Measurements from ENCODE around the gene FKBP2.
A peak's percentile ranks its signal among the peaks of the same experiment; 100 is the strongest.

The FKBP2 gene

DNA sequence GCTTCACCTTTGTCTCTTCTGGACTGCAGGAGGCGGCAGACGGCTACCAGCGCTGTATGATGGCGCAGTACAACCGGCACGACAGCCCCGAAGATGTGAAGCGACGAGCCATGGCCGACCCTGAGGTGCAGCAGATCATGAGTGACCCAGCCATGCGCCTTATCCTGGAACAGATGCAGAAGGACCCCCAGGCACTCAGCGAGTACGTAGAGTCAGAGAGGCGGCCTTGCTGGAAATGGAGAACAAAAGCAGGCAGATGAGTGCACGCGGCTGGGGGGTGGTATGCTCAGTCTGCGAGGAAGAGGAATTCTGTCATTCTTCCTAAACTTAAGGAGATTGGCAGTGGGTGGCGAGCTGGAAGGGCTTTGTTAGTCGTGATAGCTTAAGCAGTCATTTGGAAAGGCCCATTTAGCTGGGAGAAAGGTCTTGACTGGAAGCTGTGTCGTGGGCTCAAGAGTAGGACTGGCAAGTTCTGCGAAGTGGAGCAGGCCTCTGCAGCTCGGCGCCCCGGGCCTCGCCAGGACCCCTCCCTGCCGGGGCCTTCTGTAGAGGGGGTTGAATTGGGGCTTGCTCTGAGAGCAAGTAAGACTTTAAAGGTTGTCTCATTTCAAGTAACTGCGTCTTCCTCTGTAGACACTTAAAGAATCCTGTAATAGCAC lies 37.3 kb upstream of the FKBP2 start:
- H3K4me3 ChIP-seq (ENCODE audit: low read depth, low read length) = no peak overlapping the region
- TF ChIP-seq, protein P1, sequence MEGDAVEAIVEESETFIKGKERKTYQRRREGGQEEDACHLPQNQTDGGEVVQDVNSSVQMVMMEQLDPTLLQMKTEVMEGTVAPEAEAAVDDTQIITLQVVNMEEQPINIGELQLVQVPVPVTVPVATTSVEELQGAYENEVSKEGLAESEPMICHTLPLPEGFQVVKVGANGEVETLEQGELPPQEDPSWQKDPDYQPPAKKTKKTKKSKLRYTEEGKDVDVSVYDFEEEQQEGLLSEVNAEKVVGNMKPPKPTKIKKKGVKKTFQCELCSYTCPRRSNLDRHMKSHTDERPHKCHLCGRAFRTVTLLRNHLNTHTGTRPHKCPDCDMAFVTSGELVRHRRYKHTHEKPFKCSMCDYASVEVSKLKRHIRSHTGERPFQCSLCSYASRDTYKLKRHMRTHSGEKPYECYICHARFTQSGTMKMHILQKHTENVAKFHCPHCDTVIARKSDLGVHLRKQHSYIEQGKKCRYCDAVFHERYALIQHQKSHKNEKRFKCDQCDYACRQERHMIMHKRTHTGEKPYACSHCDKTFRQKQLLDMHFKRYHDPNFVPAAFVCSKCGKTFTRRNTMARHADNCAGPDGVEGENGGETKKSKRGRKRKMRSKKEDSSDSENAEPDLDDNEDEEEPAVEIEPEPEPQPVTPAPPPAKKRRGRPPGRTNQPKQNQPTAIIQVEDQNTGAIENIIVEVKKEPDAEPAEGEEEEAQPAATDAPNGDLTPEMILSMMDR (IDR thresholded peaks at IDR 0.05; ENCODE audit: control insufficient read depth, extremely low read depth, insufficient read depth) = no peak

DNA sequence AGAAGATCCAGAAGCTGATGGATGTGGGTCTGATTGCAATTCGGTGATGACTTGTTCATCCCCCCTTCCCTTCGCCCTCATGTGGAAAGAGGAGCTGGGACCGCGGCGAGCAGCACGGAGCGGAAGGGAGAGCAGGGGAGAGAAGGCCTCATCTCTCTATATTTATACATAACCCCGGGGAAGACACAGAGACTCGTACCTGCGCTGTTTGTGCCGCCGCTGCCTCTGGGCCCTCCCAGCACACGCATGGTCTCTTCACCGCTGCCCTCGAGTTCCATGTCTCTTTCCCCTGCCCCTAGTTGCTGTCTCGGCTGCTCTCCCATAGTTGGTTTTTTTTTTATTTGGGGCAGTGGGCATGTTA lies 36.8 kb upstream of the FKBP2 start:
- TF ChIP-seq, protein P1 (IDR thresholded peaks at IDR 0.05; ENCODE audit: control insufficient read depth, extremely low read depth, insufficient read depth) = no peak
- no peak overlapping the region for H3K4me3 ChIP-seq (ENCODE audit: low read depth, low read length)
- no peak for DNase-seq (ENCODE audit: low read depth)

More for the DNA sequence above, 37.3 kb upstream of the FKBP2 start:
- no peak for DNase-seq (ENCODE audit: low read depth)

DNA sequence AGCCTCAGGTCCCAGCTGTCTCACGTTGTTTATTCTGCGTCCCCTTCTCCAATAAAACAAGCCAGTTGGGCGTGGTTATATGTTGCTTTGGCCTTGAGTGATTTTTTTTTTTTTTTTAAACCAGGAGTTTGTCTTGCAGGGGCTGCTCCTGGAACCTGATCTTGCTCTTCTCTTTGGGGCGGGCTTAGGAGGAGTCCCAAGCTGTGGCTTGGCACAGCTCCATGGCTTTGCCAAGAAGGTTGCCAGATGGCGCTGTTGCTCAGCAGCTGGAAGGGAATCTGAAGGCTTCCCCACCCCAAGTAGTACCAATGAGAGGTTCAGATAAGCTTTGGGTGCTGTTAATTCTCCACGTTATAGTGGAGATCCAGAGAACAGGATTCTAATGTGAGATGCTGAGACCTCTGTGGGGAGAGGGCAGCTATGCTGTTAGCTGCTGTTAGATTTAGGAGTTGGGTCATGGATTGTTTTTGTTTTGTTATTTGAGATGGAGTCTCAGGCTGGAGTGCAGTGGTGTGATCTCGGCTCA lies 36.4 kb upstream of the FKBP2 start:
- peak; percentile 52 for DNase-seq (ENCODE audit: low read depth)
- H3K4me3 ChIP-seq (ENCODE audit: low read depth, low read length) = no peak overlapping the region
- TF ChIP-seq, protein P1 (IDR thresholded peaks at IDR 0.05; ENCODE audit: control insufficient read depth, extremely low read depth, insufficient read depth) = peak; percentile 74

DNA sequence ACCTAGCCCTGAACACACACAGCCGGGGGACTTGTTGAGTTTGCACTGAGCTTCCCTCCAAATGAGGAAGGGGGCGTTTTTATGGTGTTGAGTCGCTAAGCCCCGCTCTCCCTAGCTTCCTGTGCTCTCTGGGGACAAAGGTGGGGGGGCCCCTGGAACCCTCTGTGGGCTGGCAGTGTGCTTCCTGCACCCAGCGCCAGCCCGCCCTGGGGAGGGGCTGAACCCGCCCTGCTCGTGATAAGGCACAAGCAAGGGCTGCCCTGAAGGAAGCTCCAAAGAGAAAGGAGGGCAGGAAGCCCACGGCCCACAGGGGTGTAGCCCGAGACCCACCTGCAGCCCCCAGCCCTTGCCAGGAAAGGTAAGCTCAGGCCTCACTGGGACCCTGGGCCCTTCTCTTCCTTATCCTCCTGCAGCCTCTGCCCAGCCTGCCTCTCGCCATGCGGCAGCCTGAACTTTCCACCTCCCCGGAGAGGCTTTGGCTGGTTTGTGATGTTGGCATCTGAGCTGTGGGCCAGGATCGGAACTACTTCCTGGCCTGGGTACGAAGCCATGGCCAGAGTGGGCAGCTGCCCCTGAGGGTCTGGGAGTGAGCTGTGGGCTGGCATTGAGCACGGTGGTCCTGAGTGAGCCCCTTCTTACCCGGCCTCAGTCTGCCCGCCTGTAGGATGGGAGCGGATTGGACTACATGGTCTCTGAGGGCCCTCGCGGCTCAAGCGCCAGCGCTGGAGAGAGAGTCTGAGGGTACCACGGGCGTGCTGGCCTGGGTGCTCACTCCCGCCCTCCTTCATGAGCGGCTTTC lies 34.2 kb upstream of the FKBP2 start, which contains the start of gene FERMT3:
TSS of gene FERMT3 (plus strand) at position 265 of the 799 bp plus-strand sequence. CDS start 644 bp downstream, outside the sequence.
- TF ChIP-seq, protein P1 (IDR thresholded peaks at IDR 0.05; ENCODE audit: control insufficient read depth, extremely low read depth, insufficient read depth) = no peak
- H3K4me3 ChIP-seq (ENCODE audit: low read depth, low read length) = no peak within 1 kb of the TSS
- DNase-seq (ENCODE audit: low read depth) = no peak

DNA sequence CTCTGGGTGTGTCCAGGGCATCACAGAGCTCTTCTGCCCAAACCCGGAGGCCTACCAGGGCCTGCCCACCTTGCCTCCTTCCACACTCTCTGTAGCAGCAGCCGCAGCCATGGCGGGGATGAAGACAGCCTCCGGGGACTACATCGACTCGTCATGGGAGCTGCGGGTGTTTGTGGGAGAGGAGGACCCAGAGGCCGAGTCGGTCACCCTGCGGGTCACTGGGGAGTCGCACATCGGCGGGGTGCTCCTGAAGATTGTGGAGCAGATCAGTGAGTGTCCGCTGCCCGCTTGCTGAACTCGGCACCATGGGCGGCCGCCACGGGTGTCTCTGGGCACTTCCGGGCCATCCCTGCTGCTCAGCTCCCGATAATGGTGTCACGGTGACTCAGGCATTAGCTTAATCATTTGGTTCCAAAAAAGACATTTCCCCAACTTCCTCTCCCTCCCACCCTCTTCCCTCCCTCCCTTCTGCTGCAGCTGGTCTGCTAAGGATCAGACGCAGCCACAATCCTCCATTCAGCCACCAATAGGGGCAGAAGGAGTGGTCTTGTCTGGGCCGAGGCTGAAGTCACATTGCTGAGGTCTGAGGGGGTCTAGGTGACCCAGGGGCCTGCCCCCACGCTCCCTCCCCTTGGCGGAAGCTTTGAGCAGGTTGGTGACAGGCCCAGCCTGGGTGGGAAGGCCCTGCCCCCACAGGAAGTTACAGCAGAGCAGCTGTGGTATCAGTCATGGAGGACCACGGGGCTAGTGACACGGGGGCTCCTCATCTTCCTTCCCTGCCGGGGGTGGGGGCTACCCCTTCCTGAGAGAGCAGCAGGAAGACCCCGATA lies 33.4 kb upstream of the FKBP2 start:
- DNase-seq (ENCODE audit: low read depth) = no peak
- TF ChIP-seq, protein P1 (IDR thresholded peaks at IDR 0.05; ENCODE audit: control insufficient read depth, extremely low read depth, insufficient read depth) = no peak
- no peak overlapping the region for H3K4me3 ChIP-seq (ENCODE audit: low read depth, low read length)

DNA sequence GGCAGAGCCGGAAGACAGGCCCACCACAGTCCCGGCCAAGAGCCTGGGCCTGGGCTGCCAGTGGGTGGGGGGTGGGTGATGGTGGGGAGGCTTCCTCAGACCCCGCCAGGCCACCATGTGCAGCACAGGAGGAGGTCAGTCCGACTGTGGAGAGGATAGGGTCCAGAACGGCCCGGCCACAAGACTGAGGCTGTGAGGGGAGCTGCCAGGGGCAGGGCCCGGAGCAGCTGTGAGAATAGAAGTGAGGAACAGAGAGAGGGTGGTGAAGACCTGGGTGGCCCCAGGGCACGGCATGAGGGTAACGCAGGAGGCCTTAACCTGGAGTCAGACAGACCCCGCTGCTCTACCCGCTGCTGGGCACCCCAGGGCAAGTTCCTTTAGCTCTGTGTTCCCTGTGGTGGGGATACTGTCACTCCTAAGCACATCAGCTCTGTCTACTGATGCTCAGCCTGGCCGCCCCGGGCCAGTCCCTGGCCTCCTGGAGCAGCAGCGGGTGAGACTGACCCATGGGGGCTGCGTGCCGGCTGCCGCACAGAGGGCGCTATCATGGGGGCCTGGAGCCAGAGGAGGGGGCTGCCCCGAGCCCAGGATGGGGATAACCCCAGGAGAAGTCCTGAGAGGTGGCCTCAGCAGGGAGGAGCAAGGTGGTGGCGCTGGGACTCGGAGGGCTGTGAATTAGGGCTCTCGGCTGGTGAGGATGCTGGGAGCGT lies 32.7 kb upstream of the FKBP2 start:
- H3K4me3 ChIP-seq (ENCODE audit: low read depth, low read length) = no peak overlapping the region
- DNase-seq (ENCODE audit: low read depth) = no peak
- TF ChIP-seq, protein P1 (IDR thresholded peaks at IDR 0.05; ENCODE audit: control insufficient read depth, extremely low read depth, insufficient read depth) = no peak
